Heart left ventricle (tissue), 16 donors: ENCODE measurements around the gene LRRK2. TPM values are rescaled to one million over a fixed set of nuclear protein-coding genes. Genes with fewer than 3 reads are reported as not detected.
A peak's percentile ranks its signal among the peaks of the same experiment; 100 is the strongest.

Experiments used
- ATAC-seq, 4 donors: fragments of 200-7000 bp; cut with Tn5 transposase; one replicate each; pipeline ENCODE4 v1.9.1; 2020 to 2022; ENCODE audit warnings: moderate library complexity in 4 of 4, mild to moderate bottlenecking in 3 of 4, moderate number of reproducible peaks in 1 of 4
- DNase-seq, 5 donors: peaks; one replicate each; pipeline ENCODE4 v3.0.0-alpha.2; 2020
- H3K27ac ChIP-seq, 12 donors: fragments of 200-600 bp; sonication (generic) in 4 of 12; one replicate each; pipeline versions ENCODE4 v1.5.0 to v1.8.0; 2016 to 2022; ENCODE audit warnings: mild to moderate bottlenecking in 2 of 12
- H3K27me3 ChIP-seq, 9 donors: fragments of 200-600 bp; sonication (generic) in 2 of 9; one replicate each; pipeline versions ENCODE4 v1.5.1 to v1.8.0; 2016 to 2022; ENCODE audit warnings: mild to moderate bottlenecking in 3 of 9
- H3K36me3 ChIP-seq, 9 donors: fragments of 200-600 bp; sonication (generic) in 2 of 9; one replicate each; pipeline versions ENCODE4 v1.5.0 to v1.8.0; 2018 to 2022; ENCODE audit warnings: mild to moderate bottlenecking in 2 of 9
- H3K4me1 ChIP-seq, 12 donors: fragments of 200-600 bp; sonication (generic) in 4 of 12; one replicate each; pipeline versions ENCODE4 v1.5.0 to v1.8.0; 2016 to 2022; ENCODE audit warnings: mild to moderate bottlenecking in 3 of 12
- H3K4me3 ChIP-seq, 12 donors: fragments of 200-600 bp; sonication (generic) in 4 of 12; one replicate each; pipeline versions ENCODE4 v1.5.0 to v1.8.0; 2017 to 2022; ENCODE audit warnings: mild to moderate bottlenecking in 9 of 12, moderate library complexity in 4 of 12
- H3K9me3 ChIP-seq, 12 donors: fragments of 200-600 bp; sonication (generic) in 4 of 12; one replicate each; pipeline versions ENCODE4 v1.5.0 to v1.8.0; 2016 to 2022; ENCODE audit warnings: mild to moderate bottlenecking in 1 of 12
- POLR2A ChIP-seq, 2 donors: fragments of 450-650 bp; IDR thresholded peaks; one replicate each; pipeline ENCODE4 v1.6.1; 2017; ENCODE audit warnings: antibody characterized with exemption in 2 of 2, mild to moderate bottlenecking in 2 of 2, moderate library complexity in 2 of 2
- WGBS, 4 donors: extraction: QIAGEN DNeasy Blood & Tissue Kit in 2 of 4; methylation state at CpG; one replicate each; pipeline versions ENCODE4 v1.1.5 to v1.1.7; 2013 to 2018; 5-methylcytosine and 5-hydroxymethylcytosine counted together
- intact Hi-C, 10 donors: fragments of 100-400 bp; cut with DNase I; formaldehyde crosslinking; loops; one replicate each; pipeline versions ENCODE4 v1.11.1 to v1.14.2; 2022
- polyA plus RNA-seq, 2 donors: library from polyadenylated mRNA; stranded (reverse); fragments of 200-250 nt; gene quantifications; one replicate each; pipeline ENCODE4 v1.2.3, GENCODE V29; 2013
- total RNA-seq, 9 donors: library from RNA; depleted of rRNA in 2 of 9; stranded (reverse); fragments of >200 nt in 2 of 9; fragmentation: NEBNext Ultra II Directional in 3 of 9; extraction: Animal tissue kit (Norgen Biotek cat#: 25700) in 3 of 9; gene quantifications; one replicate each; pipeline versions ENCODE4 v1.1.0 to v1.2.4, GENCODE V29; 2016 to 2023
- TF ChIP-seq, protein P1 (sequence below), 12 donors: fragments of 200-600 bp; sonication (generic) in 4 of 12; IDR thresholded peaks; one replicate each; pipeline versions ENCODE4 v1.5.0 to v1.8.0; 2018 to 2022; ENCODE audit warnings: antibody characterized with exemption in 12 of 12, mild to moderate bottlenecking in 5 of 12
- donor health status: ischemic (EF 13 %, LVEDD 7.1; RV severe dilation, severe dysfunction).
- donor health status: healthy with polysubstance abuse.
- donor health status: DM: no; HTN: yes; CAD: no.
- donor health status: DM: no; HTN: no; CAD: no.
- donor health status: ischemic (EF 25% LVEDD 6.9; RV normal size, moderate dysfunction).
- donor health status: ischemic (EF 25% LVEDD 5.7; RV mildly dilated, moderate dysfunction).
- donor health status: healthy.
- donor health status: DM: yes; HTN: yes; CAD: no.
- donor health status: ischemic (EF 35%, LVEDD 5.7; RV mildly dilated, moderate dysfunction).
- donor health status: nonischemic (EF 11% LVEDD 7.7; RV severe dilation, severe dysfunction).
- donor health status: DM: yes; HTN: yes; CAD: no.
- donor health status: PGD.
- donor health status: ischemic (EF 29% LVEDD 5.4; RV normal size, mild dysfunction).
- donor health status: nonischemic (EF 23%, LVEDD 6.1; RV moderate dilation, normal function).

Gene LRRK2
- total and polyA plus RNA-seq, 11 donors, result 0.72 to 12.3 (median 5.0) TPM

DNA sequence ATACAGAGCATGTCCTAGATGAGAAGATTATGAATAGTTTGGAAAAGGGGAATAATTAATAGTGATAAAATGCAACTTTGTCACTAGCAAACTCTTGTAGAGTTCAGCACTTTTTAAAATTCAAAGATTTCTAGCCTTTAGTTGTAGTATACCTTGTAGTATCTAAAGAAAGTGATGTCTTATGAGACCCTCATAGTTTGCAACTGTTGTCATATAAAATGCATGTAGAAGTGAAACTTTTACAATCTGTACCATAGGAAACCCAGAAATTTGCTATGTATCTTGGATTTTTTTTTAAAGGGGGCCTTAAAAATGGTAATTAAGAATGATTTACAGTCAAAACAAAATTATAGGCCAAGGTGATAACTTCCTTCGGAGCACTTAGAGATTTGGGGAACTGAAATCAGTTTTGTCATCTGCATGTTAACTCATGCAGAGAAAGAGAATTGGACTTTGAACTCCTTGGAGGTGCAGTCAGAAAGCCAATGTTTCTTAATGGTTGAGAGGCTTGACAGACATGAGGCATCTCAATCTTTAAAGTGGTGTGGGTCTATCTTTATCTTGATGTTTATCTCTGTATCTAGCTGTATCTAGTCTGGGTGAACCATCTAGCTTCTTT lies 1.3 kb downstream of the LRRK2 start:
- DNase-seq (no peak), ATAC-seq (no peak)
- H3K4me3 ChIP-seq, result peak overlapping the region; percentile 52 to 82 (median 70)
- WGBS, 4 donors, result 40 to 49% (median 45%) methylated on average over 1 of the region's 1 CpG
- H3K9me3 ChIP-seq, result peaks cover 0 to 4% (median 0%) of the 10 kb centered on the region in 12 donors
- TF ChIP-seq, protein P1, sequence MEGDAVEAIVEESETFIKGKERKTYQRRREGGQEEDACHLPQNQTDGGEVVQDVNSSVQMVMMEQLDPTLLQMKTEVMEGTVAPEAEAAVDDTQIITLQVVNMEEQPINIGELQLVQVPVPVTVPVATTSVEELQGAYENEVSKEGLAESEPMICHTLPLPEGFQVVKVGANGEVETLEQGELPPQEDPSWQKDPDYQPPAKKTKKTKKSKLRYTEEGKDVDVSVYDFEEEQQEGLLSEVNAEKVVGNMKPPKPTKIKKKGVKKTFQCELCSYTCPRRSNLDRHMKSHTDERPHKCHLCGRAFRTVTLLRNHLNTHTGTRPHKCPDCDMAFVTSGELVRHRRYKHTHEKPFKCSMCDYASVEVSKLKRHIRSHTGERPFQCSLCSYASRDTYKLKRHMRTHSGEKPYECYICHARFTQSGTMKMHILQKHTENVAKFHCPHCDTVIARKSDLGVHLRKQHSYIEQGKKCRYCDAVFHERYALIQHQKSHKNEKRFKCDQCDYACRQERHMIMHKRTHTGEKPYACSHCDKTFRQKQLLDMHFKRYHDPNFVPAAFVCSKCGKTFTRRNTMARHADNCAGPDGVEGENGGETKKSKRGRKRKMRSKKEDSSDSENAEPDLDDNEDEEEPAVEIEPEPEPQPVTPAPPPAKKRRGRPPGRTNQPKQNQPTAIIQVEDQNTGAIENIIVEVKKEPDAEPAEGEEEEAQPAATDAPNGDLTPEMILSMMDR (IDR thresholded peaks at IDR 0.05), result no peak
- TF ChIP-seq POLR2A (IDR thresholded peaks at IDR 0.05), result no peak
- peak overlapping the region; percentile 75 to 98 (median 94) for H3K27ac ChIP-seq
- no peaks in the 10 kb centered on the region for H3K36me3 ChIP-seq
- intact Hi-C loops, result loop anchor here in 2 of 10 donors (2.0 to 10.0 kb wide), 3 partner anchors 71 to 601 kb away; a partner anchor contains a TSS
- H3K27me3 ChIP-seq, result no peaks in the 10 kb centered on the region
- peaks cover 0 to 64% (median 10%) of the 10 kb centered on the region in 12 donors for H3K4me1 ChIP-seq

DNA sequence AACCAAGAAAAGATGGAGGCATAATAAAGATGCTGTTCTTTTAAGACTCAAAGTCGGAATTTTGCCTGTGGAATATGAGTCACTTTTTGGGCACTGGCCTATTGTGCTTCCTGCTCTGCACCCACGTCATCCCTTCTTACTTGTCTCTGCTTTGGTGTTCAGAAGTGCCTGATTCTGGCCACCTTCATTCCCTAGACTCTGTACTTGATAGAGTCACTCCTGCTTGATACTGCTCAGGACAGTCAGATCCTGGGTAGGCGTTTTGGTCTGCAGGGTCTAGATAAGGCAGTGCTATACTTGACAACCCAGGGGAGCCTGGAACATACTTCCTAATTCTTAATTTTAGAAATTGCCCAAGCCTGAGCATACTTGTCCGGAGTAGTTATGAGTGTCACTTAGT lies 1.9 kb downstream of the LRRK2 start:
- DNase-seq (peak in 4 of 5 donors; percentile 35 to 61 (median 48)), ATAC-seq (peak; percentile 42 to 84 (median 74))
- peaks cover 0 to 64% (median 10%) of the 10 kb centered on the region in 12 donors for H3K4me1 ChIP-seq
- no peaks in the 10 kb centered on the region for H3K27me3 ChIP-seq
- no peaks in the 10 kb centered on the region for H3K36me3 ChIP-seq
- intact Hi-C loops, result loop anchor here in 2 of 10 donors (10.0 kb wide), 2 partner anchors 72 to 602 kb away; a partner anchor contains a TSS
- TF ChIP-seq, protein P1 (IDR thresholded peaks at IDR 0.05), result no peak
- no peak for TF ChIP-seq POLR2A (IDR thresholded peaks at IDR 0.05)
- H3K4me3 ChIP-seq, result peak overlapping the region in 9 of 12 donors; percentile 65 to 82 (median 75)
- peaks cover 0 to 4% (median 0%) of the 10 kb centered on the region in 12 donors for H3K9me3 ChIP-seq
- 29 to 42% (median 33%) methylated on average over 4 of the region's 4 CpGs for WGBS, 4 donors
- H3K27ac ChIP-seq, result peak overlapping the region in 10 of 12 donors; percentile 67 to 98 (median 94)

GRCh38 chr12:40227447-40227846 lies 2.6 kb downstream of the LRRK2 start:
- intact Hi-C loops, result loop anchor here in 2 of 10 donors (10.0 kb wide), 2 partner anchors 73 to 603 kb away; a partner anchor contains a TSS
- H3K4me1 ChIP-seq, result peaks cover 0 to 67% (median 10%) of the 10 kb centered on the region in 12 donors
- H3K27me3 ChIP-seq, result no peaks in the 10 kb centered on the region
- peak overlapping the region in 6 of 12 donors; percentile 69 to 82 (median 78) for H3K4me3 ChIP-seq
- 93 to 97% (median 96%) methylated on average over 1 of the region's 1 CpG for WGBS, 4 donors
- ATAC-seq (no peak), DNase-seq (no peak)
- TF ChIP-seq POLR2A (IDR thresholded peaks at IDR 0.05), result no peak
- TF ChIP-seq, protein P1 (IDR thresholded peaks at IDR 0.05), result no peak
- H3K9me3 ChIP-seq, result peaks cover 0 to 4% (median 0%) of the 10 kb centered on the region in 12 donors
- H3K36me3 ChIP-seq, result peaks cover 0 to 6% (median 0%) of the 10 kb centered on the region in 9 donors
- peak overlapping the region in 2 of 12 donors; percentile 96 to 98 for H3K27ac ChIP-seq

GRCh38 chr12:40228727-40229126 lies 3.9 kb downstream of the LRRK2 start:
- Histone ChIP-seq H3K27ac (no peak overlapping the region), H3K9me3 (peaks cover 0 to 4% (median 0%) of the 10 kb centered on the region in 12 donors), H3K36me3 (peaks cover 0 to 19% (median 10%) of the 10 kb centered on the region in 9 donors), H3K27me3 (no peaks in the 10 kb centered on the region), H3K4me1 (peaks cover 0 to 56% (median 6%) of the 10 kb centered on the region in 12 donors), H3K4me3 (no peak overlapping the region)
- intact Hi-C loops, result loop anchor here in 2 of 10 donors (10.0 kb wide), 2 partner anchors 74 to 604 kb away; a partner anchor contains a TSS
- DNase-seq (no peak), ATAC-seq (no peak)
- no peak for TF ChIP-seq POLR2A (IDR thresholded peaks at IDR 0.05)
- TF ChIP-seq, protein P1 (IDR thresholded peaks at IDR 0.05), result no peak
- 75 to 87% (median 82%) methylated on average over 3 of the region's 3 CpGs for WGBS, 4 donors
